ENCODE data around the gene HDHD2.

The HDHD2 gene

DNA sequence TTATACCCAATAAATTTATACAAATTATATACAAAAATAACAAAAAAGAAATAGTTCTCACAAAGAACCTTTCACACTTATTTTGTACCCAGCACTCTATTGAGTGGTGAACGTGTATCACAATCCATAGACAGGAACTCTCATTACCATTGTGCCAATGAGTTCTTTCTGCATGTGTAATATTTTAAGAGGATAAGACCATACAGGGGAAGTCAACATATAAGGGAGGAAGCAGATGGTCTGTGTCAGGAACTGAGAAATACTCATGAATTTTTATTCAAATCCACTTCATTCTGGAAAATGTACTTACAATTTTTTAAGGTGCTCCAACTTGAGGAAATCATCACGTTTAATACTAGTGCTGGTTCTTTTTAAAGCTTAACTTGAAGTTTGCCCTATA is 87.8 kb downstream of the HDHD2 start:
- no peak for DNase-seq (ENCODE audit: low read depth, low spot score)

Measured in activated CD4-positive, CD25-positive, alpha-beta regulatory T cell treated with anti-CD3 and anti-CD28 coated beads, Interleukin-2, amount 50 U/mL, for 16 hours (primary cell).